DOHH2 (cell line): ENCODE data around the gene ETNK2.

Experiments used
- H3F3A ChIP-seq: fragments of 200-600 bp; sonication (generic), shearing (Covaris generic); 2 replicates; pipeline ENCODE4 v1.6.0; 2016; ENCODE audit warnings: antibody characterized with exemption, mild to moderate bottlenecking; ENCODE audit not compliant: control insufficient read depth, insufficient read depth
- H3K27ac ChIP-seq: fragments of 200-600 bp; sonication (generic); 2 replicates; pipeline ENCODE4 v1.5.1; 2014; ENCODE audit warnings: low read depth, mild to moderate bottlenecking, low read length, moderate library complexity
- H3K27me3 ChIP-seq: fragments of 200-600 bp; sonication (generic); 2 replicates; pipeline ENCODE4 v1.6.1; 2014; ENCODE audit warnings: mild to moderate bottlenecking, low read length, mixed read lengths; ENCODE audit not compliant: control insufficient read depth
- H3K36me3 ChIP-seq: fragments of 200-600 bp; sonication (generic); 2 replicates; pipeline ENCODE4 v1.6.1; 2014; ENCODE audit warnings: mild to moderate bottlenecking, low read length, moderate library complexity, mixed read lengths; ENCODE audit not compliant: control insufficient read depth
- H3K4me1 ChIP-seq: fragments of 200-600 bp; sonication (generic); 2 replicates; pipeline ENCODE4 v1.6.1; 2014; ENCODE audit warnings: mild to moderate bottlenecking, low read length, mixed read lengths; ENCODE audit not compliant: control insufficient read depth
- H3K4me2 ChIP-seq: fragments of 200-600 bp; sonication (generic); 2 replicates; pipeline ENCODE4 v1.6.0; 2014; ENCODE audit warnings: mild to moderate bottlenecking, low read length, moderate library complexity
- H3K4me3 ChIP-seq: fragments of 200-600 bp; sonication (generic); 2 replicates; pipeline ENCODE4 v1.5.1; 2014; ENCODE audit warnings: mild to moderate bottlenecking, low read length, mixed read lengths
- H3K79me2 ChIP-seq: fragments of 200-600 bp; sonication (generic); 2 replicates; pipeline ENCODE4 v1.6.1; 2014; ENCODE audit warnings: mild to moderate bottlenecking, low read length, mixed read lengths; ENCODE audit not compliant: control insufficient read depth
- H3K9me2 ChIP-seq: fragments of 200-600 bp; sonication (generic); replicated peaks from 2 replicates; pipeline ENCODE4 v1.6.1; 2014; ENCODE audit warnings: mild to moderate bottlenecking, low read length, mixed read lengths; ENCODE audit not compliant: control insufficient read depth
- H3K9me3 ChIP-seq: fragments of 200-600 bp; sonication (generic); 2 replicates; pipeline ENCODE4 v1.6.1; 2014; ENCODE audit warnings: antibody characterized with exemption, low read length, mixed read lengths; ENCODE audit not compliant: control insufficient read depth, insufficient read depth
- H4K20me1 ChIP-seq: fragments of 200-600 bp; sonication (generic); 2 replicates; pipeline ENCODE4 v1.6.0; 2014; ENCODE audit warnings: low read depth, mild to moderate bottlenecking, antibody characterized with exemption, low read length, moderate library complexity; ENCODE audit not compliant: control insufficient read depth, insufficient read depth
- EZH2phosphoT487 ChIP-seq: fragments of 200-600 bp; sonication (generic); IDR thresholded peaks from 2 replicates; pipeline ENCODE4 v1.6.1; 2017; ENCODE audit warnings: borderline replicate concordance, mild to moderate bottlenecking, antibody characterized with exemption, low read length, moderate library complexity, mixed read lengths
- TF ChIP-seq, protein P1 (sequence below): fragments of 200-600 bp; sonication (generic); IDR thresholded peaks from one replicate; pipeline ENCODE4 v1.5.1; 2014; ENCODE audit warnings: antibody characterized with exemption, mild to moderate bottlenecking, low read depth, low read length; ENCODE audit not compliant: poor library complexity, severe bottlenecking

Gene ETNK2

DNA sequence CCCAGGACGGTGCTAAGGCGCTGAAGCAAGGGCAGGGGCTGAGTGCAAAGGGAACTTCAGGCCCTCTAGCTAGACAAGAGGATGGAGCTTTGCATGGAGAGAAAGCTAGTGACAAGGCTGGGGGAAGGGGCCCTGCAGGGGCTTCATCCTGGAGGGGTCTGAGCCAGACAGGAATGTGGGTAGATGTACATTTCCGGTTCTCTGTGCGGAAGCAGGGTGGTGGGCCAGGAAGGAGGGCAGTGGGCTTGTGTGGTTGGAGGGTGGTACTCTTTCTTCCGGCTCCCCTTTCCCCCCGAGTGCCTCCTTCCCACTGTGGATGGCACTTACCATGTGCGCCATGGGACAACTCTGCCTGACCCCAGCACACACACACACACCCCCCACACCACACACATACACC is 42.9 kb upstream of the ETNK2 start:
- H3K27ac ChIP-seq: no peak overlapping the region
- no peaks in the 10 kb centered on the region for H4K20me1 ChIP-seq
- TF ChIP-seq, protein P1, sequence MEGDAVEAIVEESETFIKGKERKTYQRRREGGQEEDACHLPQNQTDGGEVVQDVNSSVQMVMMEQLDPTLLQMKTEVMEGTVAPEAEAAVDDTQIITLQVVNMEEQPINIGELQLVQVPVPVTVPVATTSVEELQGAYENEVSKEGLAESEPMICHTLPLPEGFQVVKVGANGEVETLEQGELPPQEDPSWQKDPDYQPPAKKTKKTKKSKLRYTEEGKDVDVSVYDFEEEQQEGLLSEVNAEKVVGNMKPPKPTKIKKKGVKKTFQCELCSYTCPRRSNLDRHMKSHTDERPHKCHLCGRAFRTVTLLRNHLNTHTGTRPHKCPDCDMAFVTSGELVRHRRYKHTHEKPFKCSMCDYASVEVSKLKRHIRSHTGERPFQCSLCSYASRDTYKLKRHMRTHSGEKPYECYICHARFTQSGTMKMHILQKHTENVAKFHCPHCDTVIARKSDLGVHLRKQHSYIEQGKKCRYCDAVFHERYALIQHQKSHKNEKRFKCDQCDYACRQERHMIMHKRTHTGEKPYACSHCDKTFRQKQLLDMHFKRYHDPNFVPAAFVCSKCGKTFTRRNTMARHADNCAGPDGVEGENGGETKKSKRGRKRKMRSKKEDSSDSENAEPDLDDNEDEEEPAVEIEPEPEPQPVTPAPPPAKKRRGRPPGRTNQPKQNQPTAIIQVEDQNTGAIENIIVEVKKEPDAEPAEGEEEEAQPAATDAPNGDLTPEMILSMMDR: no peak
- no peak for TF ChIP-seq EZH2phosphoT487
- peaks cover 31% of the 10 kb centered on the region for H3K27me3 ChIP-seq
- H3K9me3 ChIP-seq: peaks cover 2% of the 10 kb centered on the region
- no peak overlapping the region for H3K4me2 ChIP-seq
- H3F3A ChIP-seq: no peaks in the 10 kb centered on the region
- H3K36me3 ChIP-seq: no peaks in the 10 kb centered on the region
- no peaks in the 10 kb centered on the region for H3K9me2 ChIP-seq
- no peaks in the 10 kb centered on the region for H3K4me1 ChIP-seq
- H3K4me3 ChIP-seq: no peak overlapping the region
- no peaks in the 10 kb centered on the region for H3K79me2 ChIP-seq

DNA sequence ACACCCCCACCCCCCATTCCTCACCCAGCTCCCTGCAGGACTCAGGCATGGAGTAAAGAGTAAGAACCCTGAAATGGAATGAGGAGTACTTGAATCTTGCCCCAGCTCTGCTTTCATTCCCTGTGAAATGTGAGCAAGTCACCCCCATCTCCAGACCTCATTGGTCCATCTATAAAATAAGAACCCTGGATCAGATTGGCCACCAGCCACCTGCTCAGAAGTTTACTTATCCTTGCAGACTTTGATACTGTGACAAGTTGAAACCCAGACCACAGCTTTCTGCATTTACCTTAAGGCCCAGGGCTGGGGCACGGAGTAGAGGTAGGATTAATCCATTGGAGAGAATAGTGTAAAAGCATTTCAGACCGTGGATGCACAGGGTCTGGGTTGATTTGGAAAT is 42.2 kb upstream of the ETNK2 start:
- H3K4me3 ChIP-seq: no peak overlapping the region
- TF ChIP-seq, protein P1: no peak
- TF ChIP-seq EZH2phosphoT487: no peak
- H3K27ac ChIP-seq: no peak overlapping the region
- H3F3A ChIP-seq: no peaks in the 10 kb centered on the region
- peaks cover 38% of the 10 kb centered on the region for H3K27me3 ChIP-seq
- no peaks in the 10 kb centered on the region for H3K79me2 ChIP-seq
- no peak overlapping the region for H3K4me2 ChIP-seq
- no peaks in the 10 kb centered on the region for H3K9me2 ChIP-seq
- H3K36me3 ChIP-seq: no peaks in the 10 kb centered on the region
- no peaks in the 10 kb centered on the region for H4K20me1 ChIP-seq
- H3K9me3 ChIP-seq: peaks cover 2% of the 10 kb centered on the region
- no peaks in the 10 kb centered on the region for H3K4me1 ChIP-seq

DNA sequence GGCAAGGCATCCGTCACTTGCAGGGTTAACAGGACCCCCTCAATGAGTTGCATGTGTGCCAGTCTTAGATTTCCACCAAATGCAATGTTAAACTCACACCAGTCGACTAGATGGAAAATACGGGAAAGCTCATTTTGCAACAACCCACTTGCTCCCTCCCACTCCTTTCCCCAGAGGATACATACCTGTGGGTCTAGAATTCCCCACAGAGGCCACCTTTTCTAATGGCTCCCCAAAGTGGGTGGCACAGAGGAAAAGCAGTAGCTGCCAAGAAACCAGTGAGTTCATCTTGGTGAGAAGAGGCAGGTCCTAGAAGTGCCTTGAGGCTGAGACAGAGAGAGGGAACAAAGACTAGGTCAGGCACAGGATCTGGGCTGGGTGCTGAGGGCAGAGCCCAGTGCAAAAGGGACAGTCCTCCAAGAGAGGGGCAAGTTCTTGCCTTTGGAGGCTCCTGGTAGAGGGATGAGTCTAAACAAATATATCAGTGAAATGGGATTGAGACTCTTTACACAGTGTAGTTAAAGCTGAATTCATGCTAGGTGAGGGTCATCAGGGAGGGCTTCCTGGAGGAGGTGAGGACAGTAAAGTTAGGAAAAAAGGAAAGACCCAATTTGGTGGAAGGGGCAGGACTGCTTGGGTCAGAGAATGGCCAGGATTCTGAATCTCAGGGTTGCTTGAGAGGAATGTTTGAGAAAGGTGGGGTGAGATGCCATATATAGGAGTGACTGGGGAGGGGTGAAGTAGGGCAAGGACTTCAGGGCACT is 40.9 kb upstream of the ETNK2 start:
- TF ChIP-seq EZH2phosphoT487: no peak
- H3K36me3 ChIP-seq: no peaks in the 10 kb centered on the region
- H3K79me2 ChIP-seq: no peaks in the 10 kb centered on the region
- H3K9me2 ChIP-seq: no peaks in the 10 kb centered on the region
- H3K4me3 ChIP-seq: no peak overlapping the region
- H3K27ac ChIP-seq: no peak overlapping the region
- no peaks in the 10 kb centered on the region for H3K4me1 ChIP-seq
- no peaks in the 10 kb centered on the region for H4K20me1 ChIP-seq
- no peaks in the 10 kb centered on the region for H3F3A ChIP-seq
- H3K27me3 ChIP-seq: peaks cover 50% of the 10 kb centered on the region
- H3K9me3 ChIP-seq: peaks cover 2% of the 10 kb centered on the region
- no peak overlapping the region for H3K4me2 ChIP-seq

GRCh38 chr1:204192046-204192445 is 40.2 kb upstream of the ETNK2 start:
- TF ChIP-seq, protein P1: no peak
- TF ChIP-seq EZH2phosphoT487: no peak
- Histone ChIP-seq H3K27me3 (peaks cover 56% of the 10 kb centered on the region), H3K36me3 (no peaks in the 10 kb centered on the region), H3K9me2 (no peaks in the 10 kb centered on the region), H4K20me1 (no peaks in the 10 kb centered on the region), H3K9me3 (peaks cover 2% of the 10 kb centered on the region), H3K4me2 (no peak overlapping the region), H3K4me1 (no peaks in the 10 kb centered on the region), H3K27ac (no peak overlapping the region), H3F3A (no peaks in the 10 kb centered on the region), H3K79me2 (no peaks in the 10 kb centered on the region), H3K4me3 (no peak overlapping the region)
